Omental fat pad (tissue), 4 donors: ENCODE data around the gene ASH1L. TPM values are rescaled to one million over a fixed set of nuclear protein-coding genes. Genes with fewer than 3 reads are reported as not detected.

Source experiments
- ATAC-seq: fragments of 150-250 bp; one replicate; pipeline ENCODE4 v1.9.1; 2016; ENCODE audit warnings: mild to moderate bottlenecking, moderate library complexity; ENCODE audit not compliant: low FRiP score
- DNase-seq: peaks from one replicate; pipeline ENCODE4 v3.0.0-alpha.2; 2019; ENCODE audit warnings: low spot score
- CTCF ChIP-seq, 3 donors: fragments of 450-650 bp; IDR thresholded peaks; one replicate each; pipeline ENCODE4 v1.5.1; 2016 to 2017; ENCODE audit warnings: antibody characterized with exemption in 3 of 3, mild to moderate bottlenecking in 3 of 3, moderate library complexity in 2 of 3
- total RNA-seq, 4 donors: library from RNA; depleted of rRNA; stranded (reverse); fragments of >200 nt; gene quantifications; one replicate each; pipeline ENCODE4 v1.1.0, GENCODE V29; 2016

Gene ASH1L
- total RNA-seq, 4 donors from 2014 or later, result 60.8 to 72.2 (median 65.6) TPM

GRCh38 chr1:155319536-155319935 is 243.1 kb downstream of the ASH1L start:
- no peak for DNase-seq
- TF ChIP-seq CTCF (IDR thresholded peaks at IDR 0.05), result no peak
- no peak for ATAC-seq

DNA sequence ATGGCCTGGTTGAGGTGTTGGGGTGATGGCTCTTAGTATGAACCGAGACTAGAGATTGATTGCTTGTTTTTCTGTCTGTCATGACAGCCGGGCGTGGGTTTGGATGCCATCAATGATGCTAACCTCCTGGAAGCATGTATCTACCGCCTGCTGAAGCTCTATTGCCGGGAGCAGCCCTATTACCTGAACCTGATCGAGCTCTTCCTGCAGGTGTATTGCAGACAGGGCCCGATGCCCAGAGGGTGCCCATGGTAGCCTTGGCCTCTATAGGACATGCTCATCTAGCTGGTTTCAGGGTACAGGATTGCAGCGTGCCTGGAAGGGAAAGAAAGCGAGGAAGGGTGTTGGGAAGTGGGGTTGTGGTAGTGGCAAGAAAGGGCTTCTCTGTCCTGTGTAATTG is 244.5 kb downstream of the ASH1L start:
- TF ChIP-seq CTCF (IDR thresholded peaks at IDR 0.05), result no peak
- ATAC-seq (no peak), DNase-seq (no peak)

GRCh38 chr1:155316922-155317321 is 245.7 kb downstream of the ASH1L start:
- TF ChIP-seq CTCF (IDR thresholded peaks at IDR 0.05), result no peak
- no peak for DNase-seq
- ATAC-seq, result no peak

GRCh38 chr1:155313261-155313660 is 249.3 kb downstream of the ASH1L start:
- no peak for ATAC-seq
- DNase-seq, result no peak
- TF ChIP-seq CTCF (IDR thresholded peaks at IDR 0.05), result no peak

- no peak for TF ChIP-seq CTCF (IDR thresholded peaks at IDR 0.05)
- ATAC-seq, result no peak
- DNase-seq, result no peak
Measured at GRCh38 chr1:155309423-155310021, 253.1 kb downstream of the ASH1L start.

DNA sequence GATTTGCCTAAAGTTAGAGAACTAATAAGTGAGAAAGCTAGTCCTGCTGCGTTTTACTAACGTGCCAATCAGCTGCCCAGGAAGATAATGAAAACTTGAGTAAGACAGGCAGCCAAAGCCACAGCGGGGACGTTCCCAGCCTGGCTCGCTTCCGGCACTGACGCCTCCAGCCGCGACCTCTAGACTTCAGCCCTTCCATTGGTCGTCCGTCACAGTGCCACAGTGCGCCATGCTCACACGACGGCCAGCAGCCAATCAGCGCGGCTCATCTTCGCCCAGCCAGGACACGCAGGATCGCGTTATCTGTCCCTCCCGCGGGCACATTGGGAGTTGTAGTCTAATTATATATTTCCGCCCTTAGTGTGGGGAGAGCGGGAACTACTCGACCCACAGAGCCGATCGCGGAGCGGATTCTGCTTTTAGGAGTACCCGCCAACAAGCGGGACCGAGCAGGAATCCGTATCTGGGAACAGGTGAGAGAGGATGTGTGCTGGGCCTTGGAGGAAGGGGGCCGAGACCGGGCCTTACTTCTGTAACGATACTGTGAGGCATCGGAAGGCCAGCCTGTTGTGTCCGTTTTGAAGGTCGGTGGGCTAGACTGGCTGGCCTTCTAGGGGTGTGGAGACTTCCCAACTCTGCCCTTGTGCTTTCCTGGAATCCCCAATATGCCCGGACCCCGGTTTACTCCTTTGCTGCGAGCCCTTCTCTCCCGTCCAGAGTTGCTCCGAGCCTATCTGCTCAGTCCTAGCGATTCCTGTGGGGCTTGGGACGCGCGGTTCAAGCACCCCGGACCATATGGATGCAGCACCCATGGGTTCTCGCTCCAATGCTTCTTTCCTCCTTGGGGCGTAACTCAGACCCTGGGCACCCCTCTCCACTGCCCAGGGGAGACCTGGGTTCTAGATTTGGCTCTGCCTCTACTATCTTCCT is 253.8 kb downstream of the ASH1L start, which contains the start of gene FDPS:
FDPS (plus strand) TSS at position 374 of the 930 bp plus-strand sequence. CDS start 924 bp downstream, outside the sequence.
- ATAC-seq, result peak; percentile 99
- TF ChIP-seq CTCF (IDR thresholded peaks at IDR 0.05), result no peak
- DNase-seq, result peak; percentile 91
